Measurements from ENCODE around the gene WFS1. TPM values are rescaled to one million over a fixed set of nuclear protein-coding genes. Genes with fewer than 3 reads are reported as not detected.

WFS1 gene
- total and polyA plus RNA-seq, 2 of the 8 experiments (the other 6 are each of a cell fraction or from before 2014, with no cell fraction given) = 29.1 to 43.1 TPM

DNA sequence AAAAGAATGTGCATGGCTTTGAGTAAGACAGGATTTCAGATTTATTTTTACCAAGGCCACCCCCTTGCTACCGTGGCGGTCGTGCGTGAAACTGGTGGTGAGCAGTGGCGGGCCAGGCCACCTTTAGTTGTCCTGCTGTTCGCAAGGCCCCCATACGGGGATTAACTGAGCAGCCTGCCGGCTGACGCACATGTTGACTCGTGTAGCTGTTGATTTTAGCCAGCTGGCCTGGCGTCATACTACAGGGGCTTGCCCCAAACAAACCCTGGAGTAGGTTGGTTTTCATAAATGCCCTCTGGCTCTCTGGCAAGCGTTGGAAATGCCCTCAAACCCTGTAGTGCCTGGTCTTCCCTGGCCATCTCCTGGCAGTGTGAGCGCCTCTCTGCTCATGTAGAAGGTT is 28.4 kb downstream of the WFS1 start:
- FAIRE-seq = no peak

More for the DNA sequence above, 28.4 kb downstream of the WFS1 start:
- Histone ChIP-seq H3K4ac (replicated peaks; ENCODE audit: insufficient read length, low read depth, low read length) (no peak overlapping the region), H2BK120ac (replicated peaks; ENCODE audit: low read depth, low read length) (no peak overlapping the region), H3K27me3 (replicated peaks in 1 of 4; ENCODE audit: control insufficient read depth in 3 of 4, extremely low read depth in 1 of 4, insufficient read depth in 3 of 4, low read length in 3 of 4) (no peaks in the 10 kb centered on the region), H3K27ac (ENCODE audit: low read depth, low read length) (no peak overlapping the region), H3K79me2 (ENCODE audit: control insufficient read depth in 1 of 2, insufficient read depth in 2 of 2, low read length in 2 of 2) (no peaks in the 10 kb centered on the region), H3K36me3 (ENCODE audit: control insufficient read depth in 2 of 4, insufficient read depth in 4 of 4, low read length in 3 of 4) (peaks cover 0 to 28% (median 20%) of the 10 kb centered on the region in 4 experiments; a peak in 6 of 8 replicates), H3K9me3 (ENCODE audit: insufficient read depth in 2 of 2, low read depth in 1 of 2, low read length in 1 of 2) (no peaks in the 10 kb centered on the region), H4K20me1 (replicated peaks in 1 of 2; ENCODE audit: control insufficient read depth in 1 of 2, insufficient read depth in 2 of 2, low read length in 2 of 2) (peaks cover 0 to 10% of the 10 kb centered on the region in 2 experiments), H3K79me1 (ENCODE audit: low read depth, low read length) (0 out of 2 replicates have a peak, but pooled peaks cover 3% of the 10 kb centered on the region), H2BK20ac (ENCODE audit: low read length) (no peak overlapping the region), H3K14ac (ENCODE audit: insufficient read length) (no peak overlapping the region), H3K4me3 (ENCODE audit: extremely low read depth in 1 of 4, insufficient read depth in 2 of 4, low read depth in 3 of 4, low read length in 4 of 4) (no peak overlapping the region), H3K56ac (replicated peaks; ENCODE audit: insufficient read length, low read depth, low read length) (no peak overlapping the region), H4K91ac (replicated peaks; ENCODE audit: insufficient read length, low read length) (no peak overlapping the region), H2BK12ac (ENCODE audit: low read depth, low read length) (no peak overlapping the region), H3K18ac (ENCODE audit: extremely low read depth, low read length) (no peak overlapping the region), H2BK5ac (ENCODE audit: low read depth, low read length) (no peak overlapping the region), H3K23me2 (ENCODE audit: low read depth, low read length) (peaks cover 5% of the 10 kb centered on the region; the same call in 1 of the 2 replicates), H3K4me2 (ENCODE audit: insufficient read depth in 1 of 2, low read depth in 2 of 2, low read length in 2 of 2) (no peak overlapping the region), H4K8ac (ENCODE audit: extremely low read depth, insufficient read depth, low read length) (no peak overlapping the region), H3K9ac (replicated peaks in 1 of 4; ENCODE audit: extremely low read depth in 1 of 4, low read depth in 3 of 4, low read length in 3 of 4) (no peak overlapping the region), H2AK5ac (ENCODE audit: low read depth, low read length) (no peak overlapping the region), H4K5ac (ENCODE audit: insufficient read length, low read depth, low read length) (no peak overlapping the region), H3K4me1 (replicated peaks in 1 of 4; ENCODE audit: control insufficient read depth in 3 of 4, insufficient read depth in 4 of 4, low read length in 3 of 4) (no peaks in the 10 kb centered on the region), H2AFZ (ENCODE audit: low read length) (no peak overlapping the region), H2BK15ac (ENCODE audit: low read length) (no peak overlapping the region), H3K23ac (ENCODE audit: insufficient read length) (no peak overlapping the region)
- DNase-seq (ENCODE audit: low read depth in 1 of 2, low spot score in 2 of 2) = no peak
- 86% methylated on average over 13 of the region's 13 CpGs; no CpG with 5 or more reads in 1 of the 2 experiments for whole genome bisulfite sequencing, 2 experiments (ENCODE audit: extremely low coverage in 1 of 2, insufficient coverage in 1 of 2, insufficient read length in 1 of 2, insufficient replicate concordance in 2 of 2, low coverage in 1 of 2, low lambda C conversion rate in 2 of 2, missing lambda C conversion rate in 1 of 2)
- TF ChIP-seq TAF7 (optimal IDR thresholded peaks at IDR 0.05; ENCODE audit: borderline replicate concordance, low read depth, low read length) (no peak), ASH2L (IDR thresholded peaks at IDR 0.05; ENCODE audit: low read length) (no peak)
- TF ChIP-seq, protein P1, sequence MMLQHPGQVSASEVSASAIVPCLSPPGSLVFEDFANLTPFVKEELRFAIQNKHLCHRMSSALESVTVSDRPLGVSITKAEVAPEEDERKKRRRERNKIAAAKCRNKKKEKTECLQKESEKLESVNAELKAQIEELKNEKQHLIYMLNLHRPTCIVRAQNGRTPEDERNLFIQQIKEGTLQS (IDR thresholded peaks at IDR 0.05; ENCODE audit: insufficient read depth, low read depth, low read length) = no peak
- CTCF ChIA-PET (ENCODE audit: partially characterized antibody) = interaction anchor here (0.7 to 4.8 kb wide), 5 partner anchors 30 to 141 kb away, joined by 3 to 26 read pairs (median 3); no protein-coding TSS in a partner anchor
- POLR2A ChIA-PET (ENCODE audit: partially characterized antibody) = no interaction called here
